WTC11 (cell line): Measurements from ENCODE around the gene CCR6. TPM values are rescaled to one million over a fixed set of nuclear protein-coding genes. Genes with fewer than 3 reads are reported as not detected.

Experiments
- ATAC-seq: fragments of 200-7000 bp; cut with Tn5 transposase; 2 replicates; pipeline ENCODE4 v1.10.0; 2021; ENCODE audit warnings: mild to moderate bottlenecking, moderate library complexity
- CTCF ChIA-PET: fragments of 300-600 bp; sonication (Branson Sonifier 250); formaldehyde crosslinking; loops from one replicate; lab custom pipeline; 2021; ENCODE audit warnings: antibody characterized with exemption; lab: Charles Lee
- POLR2A ChIA-PET: fragments of 350-600 bp; sonication (Branson Sonifier 250); formaldehyde crosslinking; loops from one replicate; lab custom pipeline; 2021; ENCODE audit warnings: antibody characterized with exemption; lab: Charles Lee
- DNase-seq: peaks from one replicate; pipeline ENCODE4 v3.0.0; 2021; ENCODE audit warnings: low spot score
- H3K27ac Mint-ChIP-seq: 2 replicates; pipeline ENCODE4 v1.8.0; 2021; ENCODE audit warnings: mixed read lengths
- H3K27me3 Mint-ChIP-seq: 2 replicates; pipeline ENCODE4 v1.8.0; 2021; ENCODE audit warnings: low read depth, mild to moderate bottlenecking, moderate library complexity, mixed read lengths
- H3K36me3 Mint-ChIP-seq: 2 replicates; pipeline ENCODE4 v1.8.0; 2021; ENCODE audit warnings: mixed read lengths
- H3K4me1 Mint-ChIP-seq: 2 replicates; pipeline ENCODE4 v1.8.0; 2022; ENCODE audit warnings: mixed read lengths
- H3K4me3 Mint-ChIP-seq: 2 replicates; pipeline ENCODE4 v1.8.0; 2021; ENCODE audit warnings: mild to moderate bottlenecking, moderate library complexity, mixed read lengths
- H3K9me3 Mint-ChIP-seq: 2 replicates; pipeline ENCODE4 v1.8.0; 2021; ENCODE audit warnings: mixed read lengths
- ARID4B ChIP-seq: sonication (generic); formaldehyde crosslinking; IDR thresholded peaks from 2 replicates; pipeline ENCODE4 v1.8.0; 2023; ENCODE audit warnings: missing genetic modification reagents, mild to moderate bottlenecking, borderline replicate concordance
- ATF1 ChIP-seq: sonication (generic); formaldehyde crosslinking; IDR thresholded peaks from 2 replicates; pipeline ENCODE4 v1.8.1; 2023; ENCODE audit warnings: mild to moderate bottlenecking, moderate library complexity, missing genetic modification reagents
- ATF3 ChIP-seq: sonication (generic); formaldehyde crosslinking; conservative IDR thresholded peaks from 2 replicates; pipeline ENCODE4 v1.8.1; 2022; ENCODE audit warnings: mild to moderate bottlenecking, missing genetic modification reagents
- ESRRA ChIP-seq: sonication (generic); formaldehyde crosslinking; IDR thresholded peaks from 2 replicates; pipeline ENCODE4 v1.8.1; 2022; ENCODE audit warnings: mild to moderate bottlenecking, missing genetic modification reagents, borderline replicate concordance
- ETV6 ChIP-seq: sonication (generic); formaldehyde crosslinking; IDR thresholded peaks from 2 replicates; pipeline ENCODE4 v1.8.1; 2022; ENCODE audit warnings: mild to moderate bottlenecking, missing genetic modification reagents
- FOXP1 ChIP-seq: sonication (generic); formaldehyde crosslinking; IDR thresholded peaks from 2 replicates; pipeline ENCODE4 v1.8.0; 2022; ENCODE audit warnings: missing genetic modification reagents, mild to moderate bottlenecking, moderate library complexity, borderline replicate concordance
- GABPB1 ChIP-seq: sonication (generic); formaldehyde crosslinking; IDR thresholded peaks from 2 replicates; pipeline ENCODE4 v1.8.1; 2023; ENCODE audit warnings: mild to moderate bottlenecking, missing genetic modification reagents
- GRHL2 ChIP-seq: fragments of 250-450 bp; sonication (Bioruptor Pico); IDR thresholded peaks from 2 replicates; pipeline ENCODE4 v1.8.0; 2022; ENCODE audit warnings: mild to moderate bottlenecking, moderate library complexity; ENCODE audit not compliant: insufficient replicate concordance, severe bottlenecking
- HMGA2 ChIP-seq: fragments of 250-450 bp; sonication (Bioruptor Pico); IDR thresholded peaks from 2 replicates; pipeline ENCODE4 v1.4.0; 2021; ENCODE audit warnings: mild to moderate bottlenecking, moderate library complexity
- IRF1 ChIP-seq: sonication (generic); formaldehyde crosslinking; IDR thresholded peaks from 2 replicates; pipeline ENCODE4 v1.8.0; 2023; ENCODE audit warnings: missing genetic modification reagents
- KAT7 ChIP-seq: sonication (generic); formaldehyde crosslinking; IDR thresholded peaks from 2 replicates; pipeline ENCODE4 v1.8.1; 2023; ENCODE audit warnings: missing genetic modification reagents, mild to moderate bottlenecking, borderline replicate concordance
- NFE2L1 ChIP-seq: sonication (generic); formaldehyde crosslinking; IDR thresholded peaks from 2 replicates; pipeline ENCODE4 v1.8.1; 2023; ENCODE audit warnings: missing genetic modification reagents
- NFYB ChIP-seq: sonication (generic); formaldehyde crosslinking; conservative IDR thresholded peaks from 2 replicates; pipeline ENCODE4 v1.8.0; 2022; ENCODE audit warnings: low read depth, missing genetic modification reagents
- SP1 ChIP-seq: sonication (generic); formaldehyde crosslinking; conservative IDR thresholded peaks from 2 replicates; pipeline ENCODE4 v1.8.1; 2022; ENCODE audit warnings: missing genetic modification reagents
- TCF7 ChIP-seq: sonication (generic); formaldehyde crosslinking; IDR thresholded peaks from 2 replicates; pipeline ENCODE4 v1.8.0; 2022; ENCODE audit warnings: mild to moderate bottlenecking, low read depth, missing genetic modification reagents, moderate library complexity
- TEAD4 ChIP-seq: sonication (generic); formaldehyde crosslinking; IDR thresholded peaks from 2 replicates; pipeline ENCODE4 v1.8.0; 2022; ENCODE audit warnings: mild to moderate bottlenecking, missing genetic modification reagents
- USF1 ChIP-seq: sonication (generic); formaldehyde crosslinking; IDR thresholded peaks from 2 replicates; pipeline ENCODE4 v1.8.0; 2022; ENCODE audit warnings: mild to moderate bottlenecking, missing genetic modification reagents
- USF2 ChIP-seq: sonication (generic); formaldehyde crosslinking; IDR thresholded peaks from 2 replicates; pipeline ENCODE4 v1.8.1; 2023; ENCODE audit warnings: mild to moderate bottlenecking, missing genetic modification reagents, moderate library complexity
- ZNF396 ChIP-seq: fragments of 250-450 bp; sonication (Bioruptor Pico); IDR thresholded peaks from 2 replicates; pipeline ENCODE4 v1.8.0; 2021; ENCODE audit warnings: mild to moderate bottlenecking, moderate library complexity, borderline replicate concordance
- total RNA-seq: library from RNA; stranded (reverse); gene quantifications from 3 replicates; pipeline ENCODE4 v1.2.3, GENCODE V29; 2021

CCR6 gene
- total RNA-seq, 1 experiment from 2014 or later = not detected

- H3K4me3 Mint-ChIP-seq = no peak overlapping the region
- ChIA-PET CTCF (no interaction called here), POLR2A (interaction anchor here (0.7 kb wide), 1 partner anchor 207 kb away, joined by 4 read pairs; no protein-coding TSS in a partner anchor)
- H3K9me3 Mint-ChIP-seq = peaks cover 11% of the 10 kb centered on the region
- no peak overlapping the region for H3K27ac Mint-ChIP-seq
- DNase-seq (no peak), ATAC-seq (no peak)
- TF ChIP-seq HMGA2 (CRISPR knock-in tag) (no peak), TCF7 (no peak), FOXP1 (CRISPR knock-in tag) (no peak)
- peaks cover 10% of the 10 kb centered on the region for H3K36me3 Mint-ChIP-seq
- H3K4me1 Mint-ChIP-seq = peaks cover 4% of the 10 kb centered on the region; the same call in 1 of the 2 replicates
- no peaks in the 10 kb centered on the region for H3K27me3 Mint-ChIP-seq
Observed at GRCh38 chr6:167124753-167125152, 1.9 kb downstream of the CCR6 start.

- TF ChIP-seq SP1 (CRISPR knock-in tag) = no peak
- TF ChIP-seq USF2 = no peak
- TF ChIP-seq ZNF396 (CRISPR knock-in tag) = no peak
- TF ChIP-seq, all 79 proteins: peak for 0
- H3K9me3 Mint-ChIP-seq = peaks cover 4% of the 10 kb centered on the region
- ATAC-seq (no peak), DNase-seq (no peak)
- ChIA-PET CTCF (no interaction called here), POLR2A (no interaction called here)
- peaks cover 4% of the 10 kb centered on the region; the same call in 1 of the 2 replicates for H3K4me1 Mint-ChIP-seq
- no peak overlapping the region for H3K4me3 Mint-ChIP-seq
- H3K36me3 Mint-ChIP-seq = peaks cover 4% of the 10 kb centered on the region
- no peak overlapping the region for H3K27ac Mint-ChIP-seq
- H3K27me3 Mint-ChIP-seq = no peaks in the 10 kb centered on the region
Observed at GRCh38 chr6:167125410-167125809, 2.5 kb downstream of the CCR6 start.

- H3K27ac Mint-ChIP-seq = no peak overlapping the region
- peaks cover 4% of the 10 kb centered on the region; the same call in 1 of the 2 replicates for H3K4me1 Mint-ChIP-seq
- no peaks in the 10 kb centered on the region for H3K9me3 Mint-ChIP-seq
- no peak for ATAC-seq
- POLR2A ChIA-PET = no interaction called here
- H3K36me3 Mint-ChIP-seq = no peaks in the 10 kb centered on the region
- H3K27me3 Mint-ChIP-seq = no peaks in the 10 kb centered on the region
- TF ChIP-seq ETV6 (CRISPR knock-in tag) = no peak
- TF ChIP-seq, all 79 proteins: peak for 0
- H3K4me3 Mint-ChIP-seq = no peak overlapping the region
- no peak for DNase-seq
- CTCF ChIA-PET = no interaction called here
Observed at GRCh38 chr6:167125855-167126349, 3.0 kb downstream of the CCR6 start.

- no peaks in the 10 kb centered on the region for H3K36me3 Mint-ChIP-seq
- TF ChIP-seq GABPB1 = no peak
- no peak for TF ChIP-seq NFE2L1 (CRISPR knock-in tag)
- TF ChIP-seq TEAD4 (CRISPR knock-in tag) = no peak
- no peak for TF ChIP-seq ARID4B (CRISPR knock-in tag)
- no peak for TF ChIP-seq NFYB (CRISPR knock-in tag)
- TF ChIP-seq ATF1 = no peak
- no peak for TF ChIP-seq ATF3
- no peak for TF ChIP-seq USF1 (CRISPR knock-in tag)
- no peak for TF ChIP-seq IRF1 (CRISPR knock-in tag)
- TF ChIP-seq KAT7 = no peak
- TF ChIP-seq ZNF396 (CRISPR knock-in tag) = no peak
- no peak for TF ChIP-seq GRHL2 (CRISPR knock-in tag)
- TF ChIP-seq ESRRA (CRISPR knock-in tag) = no peak
- H3K9me3 Mint-ChIP-seq = no peaks in the 10 kb centered on the region
- ATAC-seq = no peak
- H3K27me3 Mint-ChIP-seq = no peaks in the 10 kb centered on the region
- POLR2A ChIA-PET = no interaction called here
- H3K4me3 Mint-ChIP-seq = no peak overlapping the region
- H3K27ac Mint-ChIP-seq = no peak overlapping the region
- CTCF ChIA-PET = interaction anchor here (1.0 to 1.2 kb wide), 2 partner anchors 14 to 818 kb away, joined by 3 read pairs; no protein-coding TSS in a partner anchor
- no peak for DNase-seq
- H3K4me1 Mint-ChIP-seq = no peaks in the 10 kb centered on the region
Observed at GRCh38 chr6:167127785-167128531, 5.1 kb downstream of the CCR6 start.
